GM23338 (cell line): ENCODE results near the gene CHST12. TPM values are rescaled to one million over a fixed set of nuclear protein-coding genes. Genes with fewer than 3 reads are reported as not detected.

Experiments used
- ATAC-seq: fragments of 200-7000 bp; cut with Tn5 transposase; 3 replicates; pipeline ENCODE4 v1.9.1; 2020
- DNase-seq: peaks from one replicate; pipeline ENCODE4 v3.0.0-alpha.2; 2015; ENCODE audit warnings: low spot score
- H2AFZ ChIP-seq: fragments of 200-600 bp; sonication (generic); 2 replicates; pipeline ENCODE4 v1.8.0; 2016; ENCODE audit warnings: antibody characterized with exemption, mild to moderate bottlenecking, moderate library complexity
- H3F3A ChIP-seq: fragments of 200-600 bp; sonication (generic); replicated peaks from 2 replicates; pipeline ENCODE4 v1.8.0; 2017; ENCODE audit warnings: antibody characterized with exemption, mixed run types, low read depth
- H3K27ac ChIP-seq: fragments of 200-600 bp; sonication (generic); 2 replicates; pipeline ENCODE4 v1.6.1; 2016; ENCODE audit warnings: low read depth
- H3K27me3 ChIP-seq: fragments of 200-600 bp; sonication (generic); 2 replicates; pipeline ENCODE4 v1.8.0; 2016; ENCODE audit warnings: mild to moderate bottlenecking, mixed run types, moderate library complexity; ENCODE audit not compliant: insufficient read depth
- H3K36me3 ChIP-seq: fragments of 200-600 bp; sonication (generic); 2 replicates; pipeline ENCODE4 v1.8.0; 2016; ENCODE audit warnings: mild to moderate bottlenecking; ENCODE audit not compliant: insufficient read depth
- H3K4me1 ChIP-seq: fragments of 200-600 bp; sonication (generic); 2 replicates; pipeline ENCODE4 v1.8.0; 2016; ENCODE audit warnings: mild to moderate bottlenecking, moderate library complexity; ENCODE audit not compliant: insufficient read depth
- H3K4me2 ChIP-seq: fragments of 200-600 bp; sonication (generic); 2 replicates; pipeline ENCODE4 v1.7.1; 2017; ENCODE audit warnings: mixed run types
- H3K4me3 ChIP-seq: fragments of 200-600 bp; sonication (generic); 2 replicates; pipeline ENCODE4 v1.6.1; 2016; ENCODE audit warnings: mixed run types
- H3K79me2 ChIP-seq: fragments of 200-600 bp; sonication (generic); replicated peaks from 2 replicates; pipeline ENCODE4 v1.8.0; 2017; ENCODE audit warnings: mild to moderate bottlenecking; ENCODE audit not compliant: insufficient read depth
- H3K9me2 ChIP-seq: fragments of 200-600 bp; sonication (generic); 2 replicates; pipeline ENCODE4 v1.8.0; 2017; ENCODE audit not compliant: insufficient read depth
- H4K20me1 ChIP-seq: fragments of 200-600 bp; sonication (generic); replicated peaks from 2 replicates; pipeline ENCODE4 v1.8.0; 2017; ENCODE audit warnings: mild to moderate bottlenecking; ENCODE audit not compliant: insufficient read depth
- H3K27ac Mint-ChIP-seq: 2 replicates; pipeline ENCODE4 v1.8.0; 2020; ENCODE audit warnings: inconsistent platforms, mild to moderate bottlenecking, moderate library complexity, mixed read lengths
- H3K27me3 Mint-ChIP-seq: 3 replicates; pipeline ENCODE4 v1.8.0; 2022; ENCODE audit warnings: low read depth, mild to moderate bottlenecking, moderate library complexity, mixed read lengths, inconsistent platforms; ENCODE audit not compliant: insufficient read depth, poor library complexity
- H3K36me3 Mint-ChIP-seq: 3 replicates; pipeline ENCODE4 v1.8.0; 2021; ENCODE audit warnings: low read depth, mild to moderate bottlenecking, inconsistent platforms, moderate library complexity, mixed read lengths
- H3K4me1 Mint-ChIP-seq: 3 replicates; pipeline ENCODE4 v1.8.0; 2020; ENCODE audit warnings: mild to moderate bottlenecking, inconsistent platforms, mixed read lengths
- H3K4me3 Mint-ChIP-seq: 3 replicates; pipeline ENCODE4 v1.8.0; 2021; ENCODE audit warnings: moderate library complexity, mild to moderate bottlenecking, inconsistent platforms, mixed read lengths
- H3K9me3 Mint-ChIP-seq: 3 replicates; pipeline ENCODE4 v1.8.0; 2020; ENCODE audit warnings: moderate library complexity, mild to moderate bottlenecking, inconsistent platforms, mixed read lengths
- CREB1 ChIP-seq: fragments of 250-450 bp; sonication (Bioruptor Pico); IDR thresholded peaks from 2 replicates; pipeline ENCODE4 v1.5.0; 2020; ENCODE audit warnings: low read depth, mild to moderate bottlenecking, moderate library complexity
- EZH2 ChIP-seq: fragments of 200-600 bp; sonication (generic); IDR thresholded peaks from one replicate; pipeline ENCODE4 v1.8.0; 2017; ENCODE audit warnings: antibody characterized with exemption, mild to moderate bottlenecking, low read depth; ENCODE audit not compliant: unreplicated experiment
- EZH2phosphoT487 ChIP-seq: fragments of 200-600 bp; sonication (generic); IDR thresholded peaks from one replicate; pipeline ENCODE4 v1.8.1; 2018; ENCODE audit warnings: antibody characterized with exemption; ENCODE audit not compliant: unreplicated experiment
- JUNB ChIP-seq: IDR thresholded peaks from one replicate; pipeline ENCODE4 v1.6.1; 2016; ENCODE audit warnings: antibody characterized with exemption; ENCODE audit not compliant: unreplicated experiment
- NANOG ChIP-seq: IDR thresholded peaks from 2 replicates; pipeline ENCODE4 v1.6.1; 2016; ENCODE audit warnings: antibody characterized with exemption, borderline replicate concordance
- POLR2AphosphoS5 ChIP-seq: IDR thresholded peaks from 2 replicates; pipeline ENCODE4 v1.6.1; 2016; ENCODE audit warnings: antibody characterized with exemption, low read depth
- STAT1 ChIP-seq: IDR thresholded peaks from one replicate; pipeline ENCODE4 v1.6.1; 2016; ENCODE audit warnings: antibody characterized with exemption; ENCODE audit not compliant: unreplicated experiment
- ZNF114 ChIP-seq: fragments of 250-450 bp; sonication (Bioruptor Pico); IDR thresholded peaks from 2 replicates; pipeline ENCODE4 v1.5.0; 2020; ENCODE audit warnings: mild to moderate bottlenecking, moderate library complexity
- ZNF331 ChIP-seq: fragments of 250-450 bp; sonication (Bioruptor Pico); IDR thresholded peaks from 2 replicates; pipeline ENCODE4 v1.5.0; 2020; ENCODE audit warnings: low read depth, mild to moderate bottlenecking, moderate library complexity
- polyA plus RNA-seq: library from polyadenylated mRNA; unstranded; fragments of >200 nt; fragmentation: Nextera tagmentation; extraction: Ambion mirVana; gene quantifications from 2 replicates; pipeline ENCODE4 v1.2.1, GENCODE V29; 2016
- total RNA-seq: library from RNA; depleted of rRNA; stranded (reverse); fragments of >200 nt; shearing (Covaris generic); gene quantifications from 2 replicates; pipeline ENCODE4 v1.2.3, GENCODE V29; 2014
- TF ChIP-seq, protein P1 (sequence below): IDR thresholded peaks from one replicate; pipeline ENCODE4 v1.6.1; 2018; ENCODE audit warnings: antibody characterized with exemption; ENCODE audit not compliant: unreplicated experiment
- TF ChIP-seq, protein P2 (sequence below): fragments of 250-450 bp; sonication (Bioruptor Pico); IDR thresholded peaks from 2 replicates; pipeline ENCODE4 v1.5.0; 2020; ENCODE audit warnings: mild to moderate bottlenecking, moderate library complexity
- TF ChIP-seq, protein P3 (sequence below), 2 experiments: fragments of 200-600 bp in 1 of 2; sonication (generic) in 1 of 2; conservative IDR thresholded peaks; 2 replicates each; pipeline versions ENCODE4 v1.5.1 to v1.6.1; 2016 to 2017; ENCODE audit warnings: antibody characterized with exemption in 2 of 2, low read depth in 2 of 2, mild to moderate bottlenecking in 2 of 2, moderate library complexity in 1 of 2
- TF ChIP-seq, protein P4 (sequence below): IDR thresholded peaks from 2 replicates; pipeline ENCODE4 v1.6.1; 2016; ENCODE audit warnings: antibody characterized with exemption

The CHST12 gene
- total and polyA plus RNA-seq, 2 experiments from 2014 or later = 10.1 to 14.6 TPM

DNA sequence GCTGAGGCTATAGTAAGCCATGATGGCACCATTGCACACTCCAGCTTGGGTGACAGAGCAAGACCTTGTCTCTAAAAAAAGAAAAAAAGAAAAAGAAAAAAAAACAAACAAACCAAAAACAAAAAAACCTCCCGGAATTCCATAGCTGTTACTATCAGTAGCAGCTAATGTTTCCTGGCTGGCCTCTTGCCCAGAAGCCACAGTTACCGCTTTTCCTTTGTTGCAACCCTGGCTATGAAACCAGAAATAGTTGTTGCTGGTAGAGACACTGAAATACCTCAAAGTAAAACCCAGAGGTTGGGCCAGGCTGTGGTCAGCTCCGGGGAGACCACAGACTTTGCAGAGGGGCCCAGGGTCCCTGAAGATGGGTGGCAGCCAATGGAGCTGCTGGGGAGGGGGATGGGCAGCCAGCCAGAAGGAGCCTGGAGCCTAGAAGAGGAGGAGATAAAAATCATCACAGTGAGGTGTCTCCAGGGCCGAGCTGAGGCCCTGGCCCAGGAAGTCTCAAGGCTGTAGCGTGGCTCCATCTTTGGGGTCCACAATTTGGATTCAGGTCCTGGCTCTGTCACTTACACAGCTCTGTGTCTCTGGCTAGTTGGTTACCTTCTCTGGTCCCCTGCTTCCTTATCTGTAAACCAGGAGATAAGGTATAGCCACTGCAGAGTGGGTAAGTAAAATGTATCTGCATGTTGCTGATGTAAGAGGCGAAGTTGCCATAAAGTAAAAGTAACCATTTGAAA, 3.4 kb upstream of the CHST12 start:
- H3K4me2 ChIP-seq = peak overlapping the region; percentile 66
- H3K27me3 ChIP-seq = no peaks in the 10 kb centered on the region
- Mint-ChIP-seq H3K27ac (peak overlapping the region; percentile 64; the same call in 1 of the 2 replicates), H3K4me3 (no peak overlapping the region), H3K4me1 (peaks cover 17% of the 10 kb centered on the region), H3K36me3 (no peaks in the 10 kb centered on the region; the same call in 2 of the 3 replicates), H3K9me3 (no peaks in the 10 kb centered on the region), H3K27me3 (peaks cover 7% of the 10 kb centered on the region)
- no peaks in the 10 kb centered on the region; the same call in 1 of the 2 replicates for H4K20me1 ChIP-seq
- peaks cover 23% of the 10 kb centered on the region; the same call in 1 of the 2 replicates for H3F3A ChIP-seq
- TF ChIP-seq, protein P1, sequence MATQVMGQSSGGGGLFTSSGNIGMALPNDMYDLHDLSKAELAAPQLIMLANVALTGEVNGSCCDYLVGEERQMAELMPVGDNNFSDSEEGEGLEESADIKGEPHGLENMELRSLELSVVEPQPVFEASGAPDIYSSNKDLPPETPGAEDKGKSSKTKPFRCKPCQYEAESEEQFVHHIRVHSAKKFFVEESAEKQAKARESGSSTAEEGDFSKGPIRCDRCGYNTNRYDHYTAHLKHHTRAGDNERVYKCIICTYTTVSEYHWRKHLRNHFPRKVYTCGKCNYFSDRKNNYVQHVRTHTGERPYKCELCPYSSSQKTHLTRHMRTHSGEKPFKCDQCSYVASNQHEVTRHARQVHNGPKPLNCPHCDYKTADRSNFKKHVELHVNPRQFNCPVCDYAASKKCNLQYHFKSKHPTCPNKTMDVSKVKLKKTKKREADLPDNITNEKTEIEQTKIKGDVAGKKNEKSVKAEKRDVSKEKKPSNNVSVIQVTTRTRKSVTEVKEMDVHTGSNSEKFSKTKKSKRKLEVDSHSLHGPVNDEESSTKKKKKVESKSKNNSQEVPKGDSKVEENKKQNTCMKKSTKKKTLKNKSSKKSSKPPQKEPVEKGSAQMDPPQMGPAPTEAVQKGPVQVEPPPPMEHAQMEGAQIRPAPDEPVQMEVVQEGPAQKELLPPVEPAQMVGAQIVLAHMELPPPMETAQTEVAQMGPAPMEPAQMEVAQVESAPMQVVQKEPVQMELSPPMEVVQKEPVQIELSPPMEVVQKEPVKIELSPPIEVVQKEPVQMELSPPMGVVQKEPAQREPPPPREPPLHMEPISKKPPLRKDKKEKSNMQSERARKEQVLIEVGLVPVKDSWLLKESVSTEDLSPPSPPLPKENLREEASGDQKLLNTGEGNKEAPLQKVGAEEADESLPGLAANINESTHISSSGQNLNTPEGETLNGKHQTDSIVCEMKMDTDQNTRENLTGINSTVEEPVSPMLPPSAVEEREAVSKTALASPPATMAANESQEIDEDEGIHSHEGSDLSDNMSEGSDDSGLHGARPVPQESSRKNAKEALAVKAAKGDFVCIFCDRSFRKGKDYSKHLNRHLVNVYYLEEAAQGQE = no peak
- no peak for TF ChIP-seq JUNB
- no peak for TF ChIP-seq STAT1
- TF ChIP-seq, protein P2, sequence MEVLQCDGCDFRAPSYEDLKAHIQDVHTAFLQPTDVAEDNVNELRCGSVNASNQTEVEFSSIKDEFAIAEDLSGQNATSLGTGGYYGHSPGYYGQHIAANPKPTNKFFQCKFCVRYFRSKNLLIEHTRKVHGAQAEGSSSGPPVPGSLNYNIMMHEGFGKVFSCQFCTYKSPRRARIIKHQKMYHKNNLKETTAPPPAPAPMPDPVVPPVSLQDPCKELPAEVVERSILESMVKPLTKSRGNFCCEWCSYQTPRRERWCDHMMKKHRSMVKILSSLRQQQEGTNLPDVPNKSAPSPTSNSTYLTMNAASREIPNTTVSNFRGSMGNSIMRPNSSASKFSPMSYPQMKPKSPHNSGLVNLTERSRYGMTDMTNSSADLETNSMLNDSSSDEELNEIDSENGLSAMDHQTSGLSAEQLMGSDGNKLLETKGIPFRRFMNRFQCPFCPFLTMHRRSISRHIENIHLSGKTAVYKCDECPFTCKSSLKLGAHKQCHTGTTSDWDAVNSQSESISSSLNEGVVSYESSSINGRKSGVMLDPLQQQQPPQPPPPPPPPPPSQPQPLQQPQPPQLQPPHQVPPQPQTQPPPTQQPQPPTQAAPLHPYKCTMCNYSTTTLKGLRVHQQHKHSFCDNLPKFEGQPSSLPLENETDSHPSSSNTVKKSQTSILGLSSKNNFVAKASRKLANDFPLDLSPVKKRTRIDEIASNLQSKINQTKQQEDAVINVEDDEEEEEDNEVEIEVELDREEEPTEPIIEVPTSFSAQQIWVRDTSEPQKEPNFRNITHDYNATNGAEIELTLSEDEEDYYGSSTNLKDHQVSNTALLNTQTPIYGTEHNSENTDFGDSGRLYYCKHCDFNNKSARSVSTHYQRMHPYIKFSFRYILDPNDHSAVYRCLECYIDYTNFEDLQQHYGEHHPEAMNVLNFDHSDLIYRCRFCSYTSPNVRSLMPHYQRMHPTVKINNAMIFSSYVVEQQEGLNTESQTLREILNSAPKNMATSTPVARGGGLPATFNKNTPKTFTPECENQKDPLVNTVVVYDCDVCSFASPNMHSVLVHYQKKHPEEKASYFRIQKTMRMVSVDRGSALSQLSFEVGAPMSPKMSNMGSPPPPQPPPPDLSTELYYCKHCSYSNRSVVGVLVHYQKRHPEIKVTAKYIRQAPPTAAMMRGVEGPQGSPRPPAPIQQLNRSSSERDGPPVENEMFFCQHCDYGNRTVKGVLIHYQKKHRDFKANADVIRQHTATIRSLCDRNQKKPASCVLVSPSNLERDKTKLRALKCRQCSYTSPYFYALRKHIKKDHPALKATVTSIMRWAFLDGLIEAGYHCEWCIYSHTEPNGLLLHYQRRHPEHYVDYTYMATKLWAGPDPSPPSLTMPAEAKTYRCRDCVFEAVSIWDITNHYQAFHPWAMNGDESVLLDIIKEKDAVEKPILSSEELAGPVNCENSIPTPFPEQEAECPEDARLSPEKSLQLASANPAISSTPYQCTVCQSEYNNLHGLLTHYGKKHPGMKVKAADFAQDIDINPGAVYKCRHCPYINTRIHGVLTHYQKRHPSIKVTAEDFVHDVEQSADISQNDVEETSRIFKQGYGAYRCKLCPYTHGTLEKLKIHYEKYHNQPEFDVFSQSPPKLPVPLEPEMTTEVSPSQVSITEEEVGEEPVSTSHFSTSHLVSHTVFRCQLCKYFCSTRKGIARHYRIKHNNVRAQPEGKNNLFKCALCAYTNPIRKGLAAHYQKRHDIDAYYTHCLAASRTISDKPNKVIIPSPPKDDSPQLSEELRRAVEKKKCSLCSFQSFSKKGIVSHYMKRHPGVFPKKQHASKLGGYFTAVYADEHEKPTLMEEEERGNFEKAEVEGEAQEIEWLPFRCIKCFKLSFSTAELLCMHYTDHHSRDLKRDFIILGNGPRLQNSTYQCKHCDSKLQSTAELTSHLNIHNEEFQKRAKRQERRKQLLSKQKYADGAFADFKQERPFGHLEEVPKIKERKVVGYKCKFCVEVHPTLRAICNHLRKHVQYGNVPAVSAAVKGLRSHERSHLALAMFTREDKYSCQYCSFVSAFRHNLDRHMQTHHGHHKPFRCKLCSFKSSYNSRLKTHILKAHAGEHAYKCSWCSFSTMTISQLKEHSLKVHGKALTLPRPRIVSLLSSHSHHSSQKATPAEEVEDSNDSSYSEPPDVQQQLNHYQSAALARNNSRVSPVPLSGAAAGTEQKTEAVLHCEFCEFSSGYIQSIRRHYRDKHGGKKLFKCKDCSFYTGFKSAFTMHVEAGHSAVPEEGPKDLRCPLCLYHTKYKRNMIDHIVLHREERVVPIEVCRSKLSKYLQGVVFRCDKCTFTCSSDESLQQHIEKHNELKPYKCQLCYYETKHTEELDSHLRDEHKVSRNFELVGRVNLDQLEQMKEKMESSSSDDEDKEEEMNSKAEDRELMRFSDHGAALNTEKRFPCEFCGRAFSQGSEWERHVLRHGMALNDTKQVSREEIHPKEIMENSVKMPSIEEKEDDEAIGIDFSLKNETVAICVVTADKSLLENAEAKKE (CRISPR knock-in tag) = no peak
- no peak for TF ChIP-seq ZNF114 (CRISPR knock-in tag)
- no peak for TF ChIP-seq ZNF331 (CRISPR knock-in tag)
- TF ChIP-seq EZH2 = no peak
- TF ChIP-seq, protein P3, sequence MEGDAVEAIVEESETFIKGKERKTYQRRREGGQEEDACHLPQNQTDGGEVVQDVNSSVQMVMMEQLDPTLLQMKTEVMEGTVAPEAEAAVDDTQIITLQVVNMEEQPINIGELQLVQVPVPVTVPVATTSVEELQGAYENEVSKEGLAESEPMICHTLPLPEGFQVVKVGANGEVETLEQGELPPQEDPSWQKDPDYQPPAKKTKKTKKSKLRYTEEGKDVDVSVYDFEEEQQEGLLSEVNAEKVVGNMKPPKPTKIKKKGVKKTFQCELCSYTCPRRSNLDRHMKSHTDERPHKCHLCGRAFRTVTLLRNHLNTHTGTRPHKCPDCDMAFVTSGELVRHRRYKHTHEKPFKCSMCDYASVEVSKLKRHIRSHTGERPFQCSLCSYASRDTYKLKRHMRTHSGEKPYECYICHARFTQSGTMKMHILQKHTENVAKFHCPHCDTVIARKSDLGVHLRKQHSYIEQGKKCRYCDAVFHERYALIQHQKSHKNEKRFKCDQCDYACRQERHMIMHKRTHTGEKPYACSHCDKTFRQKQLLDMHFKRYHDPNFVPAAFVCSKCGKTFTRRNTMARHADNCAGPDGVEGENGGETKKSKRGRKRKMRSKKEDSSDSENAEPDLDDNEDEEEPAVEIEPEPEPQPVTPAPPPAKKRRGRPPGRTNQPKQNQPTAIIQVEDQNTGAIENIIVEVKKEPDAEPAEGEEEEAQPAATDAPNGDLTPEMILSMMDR (conservative IDR thresholded peaks at IDR 0.05; ENCODE audit: low read depth in 2 of 2) = no peak
- TF ChIP-seq NANOG = no peak
- no peak for TF ChIP-seq POLR2AphosphoS5
- TF ChIP-seq CREB1 = no peak
- TF ChIP-seq, protein P4, sequence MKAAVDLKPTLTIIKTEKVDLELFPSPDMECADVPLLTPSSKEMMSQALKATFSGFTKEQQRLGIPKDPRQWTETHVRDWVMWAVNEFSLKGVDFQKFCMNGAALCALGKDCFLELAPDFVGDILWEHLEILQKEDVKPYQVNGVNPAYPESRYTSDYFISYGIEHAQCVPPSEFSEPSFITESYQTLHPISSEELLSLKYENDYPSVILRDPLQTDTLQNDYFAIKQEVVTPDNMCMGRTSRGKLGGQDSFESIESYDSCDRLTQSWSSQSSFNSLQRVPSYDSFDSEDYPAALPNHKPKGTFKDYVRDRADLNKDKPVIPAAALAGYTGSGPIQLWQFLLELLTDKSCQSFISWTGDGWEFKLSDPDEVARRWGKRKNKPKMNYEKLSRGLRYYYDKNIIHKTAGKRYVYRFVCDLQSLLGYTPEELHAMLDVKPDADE = no peak
- TF ChIP-seq EZH2phosphoT487 = no peak
- H3K4me3 ChIP-seq = no peak overlapping the region
- no peaks in the 10 kb centered on the region for H3K36me3 ChIP-seq
- peak overlapping the region; percentile 74; the same call in 1 of the 2 replicates for H3K27ac ChIP-seq
- DNase-seq = no peak
- peaks cover 7% of the 10 kb centered on the region; the same call in 1 of the 2 replicates for H3K79me2 ChIP-seq
- H3K9me2 ChIP-seq = no peaks in the 10 kb centered on the region
- ATAC-seq = no peak; the same call in 2 of the 3 replicates
- peaks cover 13% of the 10 kb centered on the region for H3K4me1 ChIP-seq
- peak overlapping the region; percentile 95 for H2AFZ ChIP-seq
